ENCODE results near the gene APOH.

- no peak for TF ChIP-seq CTCF (IDR thresholded peaks at IDR 0.05)
- no peak for TF ChIP-seq POLR2A (IDR thresholded peaks at IDR 0.05)
- TF ChIP-seq POLR2AphosphoS5 (IDR thresholded peaks at IDR 0.05), result no peak
- TF ChIP-seq EP300 (IDR thresholded peaks at IDR 0.05; ENCODE audit: low read depth), result no peak
Observed at GRCh38 chr17:66240013-66240412, 10.8 kb upstream of the APOH start.
